OCI-LY3 (cell line): ENCODE measurements around the gene ARHGAP22.

Experiments
- H2AFZ ChIP-seq: fragments of 200-600, 300-600 bp; shearing (Covaris generic); 2 replicates; pipeline ENCODE4 v1.6.0; 2014; ENCODE audit warnings: antibody characterized with exemption, low read depth, low read length
- H3K27ac ChIP-seq: fragments of 200-600, 300-600 bp; sonication (generic); 2 replicates; pipeline ENCODE4 v1.5.1; 2014; ENCODE audit warnings: mild to moderate bottlenecking, low read length, moderate library complexity, mixed read lengths
- H3K27me3 ChIP-seq: fragments of 200-600, 300-600 bp; sonication (generic); 2 replicates; pipeline ENCODE4 v1.6.1; 2014; ENCODE audit warnings: low read depth, low read length, mixed read lengths
- H3K36me3 ChIP-seq: fragments of 200-600, 300-600 bp; sonication (generic); replicated peaks from 2 replicates; pipeline ENCODE3; 2014; ENCODE audit warnings: low read depth, low read length, mixed read lengths
- H3K4me1 ChIP-seq: fragments of 300-600, 200-600 bp; sonication (generic); 2 replicates; pipeline ENCODE4 v1.6.1; 2014; ENCODE audit warnings: low read length, mixed read lengths
- H3K4me2 ChIP-seq: fragments of 200-600, 300-600 bp; sonication (generic); 2 replicates; pipeline ENCODE4 v1.6.1; 2014; ENCODE audit warnings: low read length, mixed read lengths
- H3K4me3 ChIP-seq: fragments of 300-600, 200-600 bp; sonication (generic); 2 replicates; pipeline ENCODE4 v1.5.1; 2014; ENCODE audit warnings: antibody characterized with exemption, mild to moderate bottlenecking, low read length, moderate library complexity
- H3K79me2 ChIP-seq: fragments of 300-600, 200-600 bp; shearing (Covaris generic); 2 replicates; pipeline ENCODE4 v1.6.1; 2014; ENCODE audit warnings: mild to moderate bottlenecking, low read length, mixed read lengths
- H3K9ac ChIP-seq: fragments of 300-600, 200-600 bp; shearing (Covaris generic); 2 replicates; pipeline ENCODE4 v1.6.0; 2014; ENCODE audit warnings: mild to moderate bottlenecking, low read length, moderate library complexity
- H3K9me3 ChIP-seq: fragments of 200-600, 300-600 bp; shearing (Covaris generic); 2 replicates; pipeline ENCODE4 v1.6.1; 2014; ENCODE audit warnings: low read length, mixed read lengths; ENCODE audit not compliant: insufficient read depth
- H4K20me1 ChIP-seq: fragments of 200-600, 300-600 bp; sonication (generic); 2 replicates; pipeline ENCODE4 v1.6.1; 2016; ENCODE audit warnings: low read length, mixed read lengths; ENCODE audit not compliant: insufficient read depth
- EZH2phosphoT487 ChIP-seq: fragments of 200-600 bp; shearing (Covaris generic); IDR thresholded peaks from 2 replicates; pipeline ENCODE4 v1.6.1; 2018; ENCODE audit warnings: antibody characterized with exemption, mixed run types, low read depth
- TF ChIP-seq, protein P1 (sequence below): fragments of 200-600, 300-600 bp; sonication (generic); IDR thresholded peaks from 2 replicates; pipeline ENCODE4 v1.5.1; 2014; ENCODE audit warnings: antibody characterized with exemption, low read length, low read depth

ARHGAP22 gene

DNA sequence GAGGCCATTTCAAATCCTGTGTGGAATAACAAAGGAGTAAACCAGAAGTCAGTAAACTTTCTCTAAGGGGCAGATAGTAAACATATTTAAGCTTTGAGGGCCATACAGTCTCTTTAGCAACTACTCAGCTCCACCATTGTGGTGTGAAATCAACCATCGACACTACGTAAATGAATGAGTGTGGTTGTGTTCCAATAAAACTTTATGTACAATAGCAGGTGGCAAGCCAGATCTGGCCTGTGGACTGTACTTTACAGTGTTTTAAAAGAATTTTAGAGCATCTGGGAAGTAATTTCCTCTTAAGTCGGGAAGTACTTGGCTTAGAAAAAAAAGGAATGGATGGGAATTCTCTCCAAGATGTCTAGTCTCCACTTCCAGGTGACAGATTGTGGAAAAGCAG is 71.3 kb downstream of the ARHGAP22 start:
- Histone ChIP-seq H3K4me1 (no peaks in the 10 kb centered on the region), H3K4me3 (no peak overlapping the region), H3K79me2 (no peaks in the 10 kb centered on the region), H4K20me1 (no peaks in the 10 kb centered on the region), H3K4me2 (no peak overlapping the region), H3K9ac (no peak overlapping the region), H2AFZ (no peak overlapping the region), H3K36me3 (no peaks in the 10 kb centered on the region), H3K27me3 (no peaks in the 10 kb centered on the region), H3K9me3 (no peaks in the 10 kb centered on the region), H3K27ac (no peak overlapping the region)
- no peak for TF ChIP-seq EZH2phosphoT487
- TF ChIP-seq, protein P1, sequence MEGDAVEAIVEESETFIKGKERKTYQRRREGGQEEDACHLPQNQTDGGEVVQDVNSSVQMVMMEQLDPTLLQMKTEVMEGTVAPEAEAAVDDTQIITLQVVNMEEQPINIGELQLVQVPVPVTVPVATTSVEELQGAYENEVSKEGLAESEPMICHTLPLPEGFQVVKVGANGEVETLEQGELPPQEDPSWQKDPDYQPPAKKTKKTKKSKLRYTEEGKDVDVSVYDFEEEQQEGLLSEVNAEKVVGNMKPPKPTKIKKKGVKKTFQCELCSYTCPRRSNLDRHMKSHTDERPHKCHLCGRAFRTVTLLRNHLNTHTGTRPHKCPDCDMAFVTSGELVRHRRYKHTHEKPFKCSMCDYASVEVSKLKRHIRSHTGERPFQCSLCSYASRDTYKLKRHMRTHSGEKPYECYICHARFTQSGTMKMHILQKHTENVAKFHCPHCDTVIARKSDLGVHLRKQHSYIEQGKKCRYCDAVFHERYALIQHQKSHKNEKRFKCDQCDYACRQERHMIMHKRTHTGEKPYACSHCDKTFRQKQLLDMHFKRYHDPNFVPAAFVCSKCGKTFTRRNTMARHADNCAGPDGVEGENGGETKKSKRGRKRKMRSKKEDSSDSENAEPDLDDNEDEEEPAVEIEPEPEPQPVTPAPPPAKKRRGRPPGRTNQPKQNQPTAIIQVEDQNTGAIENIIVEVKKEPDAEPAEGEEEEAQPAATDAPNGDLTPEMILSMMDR, result no peak

DNA sequence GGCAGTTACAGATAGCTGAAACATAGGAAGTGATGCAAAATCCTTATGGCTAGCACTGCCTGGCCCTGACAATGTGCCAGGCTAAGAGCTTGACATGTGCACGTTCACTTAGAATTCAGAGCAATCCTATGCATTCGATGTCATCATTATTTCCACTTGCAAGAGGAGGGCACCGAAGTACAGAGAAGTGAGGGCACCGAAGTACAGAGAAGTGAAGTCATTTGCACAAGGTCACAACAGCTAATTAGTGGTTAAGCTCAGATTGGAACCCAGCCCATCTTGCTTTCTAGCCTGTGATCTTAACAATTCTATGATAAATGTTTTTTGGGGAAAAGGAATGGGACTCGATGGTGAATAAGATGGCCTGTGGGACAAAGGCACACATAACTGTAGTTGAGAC is 73.4 kb downstream of the ARHGAP22 start:
- Histone ChIP-seq H3K4me2 (no peak overlapping the region), H3K79me2 (no peaks in the 10 kb centered on the region), H4K20me1 (no peaks in the 10 kb centered on the region), H3K4me1 (no peaks in the 10 kb centered on the region), H3K36me3 (no peaks in the 10 kb centered on the region), H3K9me3 (no peaks in the 10 kb centered on the region), H2AFZ (no peak overlapping the region), H3K4me3 (no peak overlapping the region), H3K27me3 (no peaks in the 10 kb centered on the region), H3K27ac (no peak overlapping the region), H3K9ac (no peak overlapping the region)
- TF ChIP-seq, protein P1, result no peak
- TF ChIP-seq EZH2phosphoT487, result no peak

DNA sequence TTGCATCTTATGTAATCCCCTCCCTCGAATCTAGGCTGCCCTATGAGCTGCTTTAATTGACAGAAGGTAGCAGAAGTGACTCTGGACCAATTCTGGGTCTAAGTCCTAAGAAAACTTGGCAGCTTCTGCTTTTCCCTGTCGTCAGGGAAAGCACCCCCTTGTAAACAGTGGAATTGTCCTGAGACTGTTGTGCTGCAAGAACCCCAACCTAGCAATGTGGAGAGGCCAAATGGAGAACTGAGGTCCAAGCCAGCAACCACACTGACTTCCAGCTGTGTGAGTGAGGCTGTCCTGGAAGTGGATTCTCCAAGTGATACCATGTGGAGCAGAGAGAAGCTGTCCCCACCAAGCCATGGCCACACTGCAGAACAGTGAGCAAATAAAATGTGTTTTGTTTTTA is 75.5 kb downstream of the ARHGAP22 start:
- no peak for TF ChIP-seq EZH2phosphoT487
- TF ChIP-seq, protein P1, result no peak
- Histone ChIP-seq H3K4me1 (no peaks in the 10 kb centered on the region), H4K20me1 (no peaks in the 10 kb centered on the region), H2AFZ (no peak overlapping the region), H3K9ac (no peak overlapping the region), H3K27ac (no peak overlapping the region), H3K4me2 (no peak overlapping the region), H3K4me3 (no peak overlapping the region), H3K9me3 (no peaks in the 10 kb centered on the region), H3K27me3 (no peaks in the 10 kb centered on the region), H3K36me3 (no peaks in the 10 kb centered on the region), H3K79me2 (no peaks in the 10 kb centered on the region)

DNA sequence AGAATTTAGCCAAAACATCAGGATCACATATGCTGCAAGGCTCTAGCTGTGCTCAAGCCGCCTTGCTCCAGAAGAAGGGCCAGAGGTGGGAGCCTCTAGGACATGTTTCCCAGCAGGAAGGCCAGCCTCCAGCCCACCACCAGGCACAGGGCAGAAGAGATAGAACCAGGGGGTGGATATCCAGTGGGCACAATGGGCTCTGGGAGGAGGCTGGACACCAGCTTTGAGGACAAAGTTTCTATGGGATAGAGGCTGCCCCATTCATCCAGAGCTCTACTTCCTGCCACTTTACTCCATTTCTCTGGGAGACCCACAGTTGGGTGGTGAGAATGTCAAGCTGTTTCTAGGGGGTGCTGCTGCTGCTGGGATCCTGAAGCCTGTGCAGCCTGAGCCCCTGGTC is 77.1 kb downstream of the ARHGAP22 start:
- H3K9ac ChIP-seq, result no peak overlapping the region
- H2AFZ ChIP-seq, result no peak overlapping the region
- H3K9me3 ChIP-seq, result no peaks in the 10 kb centered on the region
- no peaks in the 10 kb centered on the region for H4K20me1 ChIP-seq
- H3K4me3 ChIP-seq, result no peak overlapping the region
- no peaks in the 10 kb centered on the region for H3K4me1 ChIP-seq
- H3K36me3 ChIP-seq, result no peaks in the 10 kb centered on the region
- H3K79me2 ChIP-seq, result no peaks in the 10 kb centered on the region
- H3K4me2 ChIP-seq, result no peak overlapping the region
- TF ChIP-seq EZH2phosphoT487, result no peak
- TF ChIP-seq, protein P1, result no peak
- H3K27ac ChIP-seq, result no peak overlapping the region
- H3K27me3 ChIP-seq, result no peaks in the 10 kb centered on the region
